ENCODE measurements around the gene SMIM44. TPM values are rescaled to one million over a fixed set of nuclear protein-coding genes. Genes with fewer than 3 reads are reported as not detected.
"Not testable (repeated sequence)": the region's sequence is repeated elsewhere in the genome, so short reads cannot be mapped to it uniquely, and the experiment has no call there.

The SMIM44 gene
- total RNA-seq, 1 donor = not detected

GRCh38 chr19:3511506-3512251 lies 28.4 kb upstream of the SMIM44 start:
- no peak for TF ChIP-seq CTCF (IDR thresholded peaks at IDR 0.05; ENCODE audit: extremely low read depth, low read depth, low read length)
- peaks cover 32% of the 10 kb centered on the region for H3K4me1 ChIP-seq (ENCODE audit: insufficient read depth, low read length)

GRCh38 chr19:3510727-3511126 lies 27.5 kb upstream of the SMIM44 start:
- Histone ChIP-seq H3K27ac (ENCODE audit: low read depth, low read length) (no peak overlapping the region), H4K20me1 (ENCODE audit: insufficient read depth, low read length) (peaks cover 72% of the 10 kb centered on the region), H3K4me3 (ENCODE audit: insufficient read depth, low read length) (no peak overlapping the region), H3K79me2 (ENCODE audit: insufficient read depth, low read length) (peaks cover 96% of the 10 kb centered on the region), H3K36me3 (ENCODE audit: insufficient read depth, low read length) (peaks cover 14% of the 10 kb centered on the region), H3K27me3 (ENCODE audit: insufficient read depth, low read length) (no peaks in the 10 kb centered on the region), H2AFZ (ENCODE audit: low read length) (no peak overlapping the region), H3K4me1 (ENCODE audit: insufficient read depth, low read length) (peaks cover 33% of the 10 kb centered on the region), H3K4me2 (ENCODE audit: insufficient read depth, low read length) (no peak overlapping the region), H3K9me3 (ENCODE audit: low read depth, low read length) (no peaks in the 10 kb centered on the region)
- DNase-seq (ENCODE audit: insufficient read length, low spot score, missing footprints) = no peak
- TF ChIP-seq CTCF (IDR thresholded peaks at IDR 0.05; ENCODE audit: extremely low read depth, low read depth, low read length) = no peak

More at GRCh38 chr19:3511506-3512251, 28.4 kb upstream of the SMIM44 start:
- no peak for DNase-seq (ENCODE audit: insufficient read length, low spot score, missing footprints)
- H3K27me3 ChIP-seq (ENCODE audit: insufficient read depth, low read length) = no peaks in the 10 kb centered on the region
- no peak overlapping the region for H3K4me3 ChIP-seq (ENCODE audit: insufficient read depth, low read length)
- H3K36me3 ChIP-seq (ENCODE audit: insufficient read depth, low read length) = peaks cover 14% of the 10 kb centered on the region
- peaks cover 100% of the 10 kb centered on the region for H3K79me2 ChIP-seq (ENCODE audit: insufficient read depth, low read length)
- no peak overlapping the region for H2AFZ ChIP-seq (ENCODE audit: low read length)
- H4K20me1 ChIP-seq (ENCODE audit: insufficient read depth, low read length) = peaks cover 81% of the 10 kb centered on the region
- no peaks in the 10 kb centered on the region for H3K9me3 ChIP-seq (ENCODE audit: low read depth, low read length)
- H3K4me2 ChIP-seq (ENCODE audit: insufficient read depth, low read length) = no peak overlapping the region
- no peak overlapping the region for H3K27ac ChIP-seq (ENCODE audit: low read depth, low read length)

GRCh38 chr19:3509566-3509989 lies 26.3 kb upstream of the SMIM44 start:
- Histone ChIP-seq H3K4me1 (ENCODE audit: insufficient read depth, low read length) (peaks cover 32% of the 10 kb centered on the region), H3K27me3 (ENCODE audit: insufficient read depth, low read length) (no peaks in the 10 kb centered on the region), H3K27ac (ENCODE audit: low read depth, low read length) (peak overlapping the region; percentile 56), H3K79me2 (ENCODE audit: insufficient read depth, low read length) (peaks cover 84% of the 10 kb centered on the region), H3K36me3 (ENCODE audit: insufficient read depth, low read length) (peaks cover 14% of the 10 kb centered on the region), H3K9me3 (ENCODE audit: low read depth, low read length) (no peaks in the 10 kb centered on the region), H2AFZ (ENCODE audit: low read length) (no peak overlapping the region), H3K4me3 (ENCODE audit: insufficient read depth, low read length) (no peak overlapping the region), H3K4me2 (ENCODE audit: insufficient read depth, low read length) (peak overlapping the region; percentile 53), H4K20me1 (ENCODE audit: insufficient read depth, low read length) (peaks cover 64% of the 10 kb centered on the region)
- DNase-seq (ENCODE audit: insufficient read length, low spot score, missing footprints) = peak; percentile 97
- TF ChIP-seq CTCF (IDR thresholded peaks at IDR 0.05; ENCODE audit: extremely low read depth, low read depth, low read length) = no peak

GRCh38 chr19:3508771-3509535 lies 25.7 kb upstream of the SMIM44 start:
- Histone ChIP-seq H2AFZ (ENCODE audit: low read length) (no peak overlapping the region), H3K36me3 (ENCODE audit: insufficient read depth, low read length) (peaks cover 14% of the 10 kb centered on the region), H3K4me3 (ENCODE audit: insufficient read depth, low read length) (no peak overlapping the region), H4K20me1 (ENCODE audit: insufficient read depth, low read length) (peaks cover 58% of the 10 kb centered on the region), H3K27ac (ENCODE audit: low read depth, low read length) (peak overlapping the region; percentile 56), H3K9me3 (ENCODE audit: low read depth, low read length) (no peaks in the 10 kb centered on the region), H3K27me3 (ENCODE audit: insufficient read depth, low read length) (no peaks in the 10 kb centered on the region), H3K79me2 (ENCODE audit: insufficient read depth, low read length) (peaks cover 78% of the 10 kb centered on the region), H3K4me2 (ENCODE audit: insufficient read depth, low read length) (peak overlapping the region; percentile 53), H3K4me1 (ENCODE audit: insufficient read depth, low read length) (peaks cover 26% of the 10 kb centered on the region)
- no peak for DNase-seq (ENCODE audit: insufficient read length, low spot score, missing footprints)
- no peak for TF ChIP-seq CTCF (IDR thresholded peaks at IDR 0.05; ENCODE audit: extremely low read depth, low read depth, low read length)

GRCh38 chr19:3508121-3508661 lies 24.9 kb upstream of the SMIM44 start:
- not testable (repeated sequence) for H3K4me3 ChIP-seq (ENCODE audit: insufficient read depth, low read length); H3K27ac ChIP-seq (ENCODE audit: low read depth, low read length); H3K27me3 ChIP-seq (ENCODE audit: insufficient read depth, low read length); H2AFZ ChIP-seq (ENCODE audit: low read length); H3K9me3 ChIP-seq (ENCODE audit: low read depth, low read length); H3K4me2 ChIP-seq (ENCODE audit: insufficient read depth, low read length); DNase-seq (ENCODE audit: insufficient read length, low spot score, missing footprints)
- Histone ChIP-seq H3K79me2 (ENCODE audit: insufficient read depth, low read length) (peaks cover 70% of the 10 kb centered on the region), H4K20me1 (ENCODE audit: insufficient read depth, low read length) (peaks cover 51% of the 10 kb centered on the region), H3K4me1 (ENCODE audit: insufficient read depth, low read length) (peaks cover 21% of the 10 kb centered on the region), H3K36me3 (ENCODE audit: insufficient read depth, low read length) (peaks cover 14% of the 10 kb centered on the region)

Measured in osteoblast (primary cell).